Renal cortex interstitium (tissue), 11 donors: ENCODE results near the gene HMCN2. TPM values are rescaled to one million over a fixed set of nuclear protein-coding genes. Genes with fewer than 3 reads are reported as not detected.

ENCODE experiments used
- DNase-seq, 11 donors: peaks; one replicate each; pipeline ENCODE4 v3.0.0-alpha.2; 2013; ENCODE audit warnings: low read depth in 9 of 11, low spot score in 4 of 11; ENCODE audit errors: extremely low read depth in 1 of 11
- polyA plus RNA-seq, 3 donors: library from polyadenylated mRNA; unstranded; fragments of 120-200 nt; gene quantifications; one replicate each; pipeline ENCODE4 v1.2.1, GENCODE V29; 2013; ENCODE audit not compliant: insufficient read length in 3 of 3

The HMCN2 gene
- polyA plus RNA-seq, 3 donors = 0.76 to 1.6 (median 1.3) TPM

- DNase-seq = no peak
These were observed 19.7 kb downstream of the HMCN2 start for GRCh38 chr9:130285271-130285670.

- DNase-seq = no peak
These were observed 20.7 kb downstream of the HMCN2 start for GRCh38 chr9:130286072-130286770.

GRCh38 chr9:130286781-130287428, 21.3 kb downstream of the HMCN2 start:
- DNase-seq = no peak

GRCh38 chr9:130287736-130288135, 22.2 kb downstream of the HMCN2 start:
- no peak for DNase-seq

GRCh38 chr9:130288393-130288792, 22.8 kb downstream of the HMCN2 start:
- DNase-seq = no peak

GRCh38 chr9:130288926-130289690, 23.5 kb downstream of the HMCN2 start:
- DNase-seq = no peak

GRCh38 chr9:130289711-130290241, 24.2 kb downstream of the HMCN2 start:
- no peak for DNase-seq

GRCh38 chr9:130290291-130291181, 25.0 kb downstream of the HMCN2 start:
- DNase-seq = no peak

- no peak for DNase-seq
These were observed 25.9 kb downstream of the HMCN2 start for GRCh38 chr9:130291474-130291873.

GRCh38 chr9:130292106-130292505, 26.5 kb downstream of the HMCN2 start:
- DNase-seq = no peak

- DNase-seq = no peak
These were observed 29.1 kb downstream of the HMCN2 start for GRCh38 chr9:130294664-130295063.

- no peak for DNase-seq
These were observed 29.9 kb downstream of the HMCN2 start for GRCh38 chr9:130295431-130295830.

GRCh38 chr9:130295945-130296782, 30.6 kb downstream of the HMCN2 start:
- DNase-seq = no peak

- no peak for DNase-seq
These were observed 31.2 kb downstream of the HMCN2 start for GRCh38 chr9:130296783-130297055.

- DNase-seq = no peak
These were observed 31.8 kb downstream of the HMCN2 start for GRCh38 chr9:130297371-130297770.

- DNase-seq = peak in 3 of 11 donors; percentile 42 to 56 (median 47)
These were observed 33.2 kb downstream of the HMCN2 start for GRCh38 chr9:130298662-130299279.

GRCh38 chr9:130299785-130300615, 34.4 kb downstream of the HMCN2 start:
- no peak for DNase-seq
